Hepatocyte (in vitro differentiated cells): ENCODE measurements around the gene ADGB. TPM values are rescaled to one million over a fixed set of nuclear protein-coding genes. Genes with fewer than 3 reads are reported as not detected.

Experiments
- DNase-seq: peaks from one replicate; pipeline ENCODE4 v3.0.0-alpha.2; 2016; ENCODE audit warnings: low spot score
- H2AFZ ChIP-seq: fragments of 200-600 bp; sonication (generic); 2 replicates; pipeline ENCODE4 v1.6.0; 2016; ENCODE audit warnings: antibody characterized with exemption, mild to moderate bottlenecking
- H3K27ac ChIP-seq: fragments of 200-600 bp; sonication (generic); 2 replicates; pipeline ENCODE4 v1.5.1; 2016; ENCODE audit warnings: mild to moderate bottlenecking
- H3K27me3 ChIP-seq: fragments of 200-600 bp; sonication (generic); 2 replicates; pipeline ENCODE4 v1.6.1; 2016
- H3K36me3 ChIP-seq: fragments of 200-600 bp; sonication (generic); replicated peaks from 2 replicates; pipeline ENCODE4 v1.5.1; 2016; ENCODE audit warnings: low read depth; ENCODE audit not compliant: insufficient read depth
- H3K4me1 ChIP-seq: fragments of 200-600 bp; sonication (generic); 2 replicates; pipeline ENCODE4 v1.5.1; 2016; ENCODE audit warnings: mild to moderate bottlenecking, moderate library complexity; ENCODE audit not compliant: insufficient read depth
- H3K4me2 ChIP-seq: fragments of 200-600 bp; sonication (generic); 2 replicates; pipeline ENCODE4 v1.6.0; 2016
- H3K4me3 ChIP-seq: fragments of 200-600 bp; sonication (generic); 2 replicates; pipeline ENCODE4 v1.5.1; 2016; ENCODE audit warnings: mild to moderate bottlenecking
- H3K79me2 ChIP-seq: fragments of 200-600 bp; sonication (generic); 2 replicates; pipeline ENCODE4 v1.6.0; 2017; ENCODE audit warnings: mild to moderate bottlenecking
- H3K9me2 ChIP-seq: fragments of 200-600 bp; sonication (generic); replicated peaks from 2 replicates; pipeline ENCODE4 v1.6.0; 2017; ENCODE audit warnings: mild to moderate bottlenecking; ENCODE audit not compliant: insufficient read depth
- H3K9me3 ChIP-seq: fragments of 200-600 bp; sonication (generic); 2 replicates; pipeline ENCODE4 v1.5.1; 2016; ENCODE audit warnings: low read depth, mild to moderate bottlenecking
- H4K20me1 ChIP-seq: fragments of 200-600 bp; sonication (generic); 2 replicates; pipeline ENCODE4 v1.6.0; 2016; ENCODE audit warnings: mild to moderate bottlenecking; ENCODE audit not compliant: insufficient read depth, poor library complexity, severe bottlenecking
- EZH2 ChIP-seq: fragments of 200-600 bp; sonication (generic); IDR thresholded peaks from 2 replicates; pipeline ENCODE4 v1.6.1; 2016; ENCODE audit warnings: antibody characterized with exemption, mild to moderate bottlenecking, borderline replicate concordance
- EZH2phosphoT487 ChIP-seq: fragments of 200-600 bp; sonication (generic); IDR thresholded peaks from one replicate; pipeline ENCODE4 v1.6.1; 2018; ENCODE audit warnings: antibody characterized with exemption, mild to moderate bottlenecking, low read depth, moderate library complexity; ENCODE audit not compliant: unreplicated experiment, severe bottlenecking
- WGBS: methylation state at CpG from one replicate; pipeline ENCODE4 v1.1.6; 2016; ENCODE audit warnings: low lambda C conversion rate; ENCODE audit errors: missing lambda C conversion rate; 5-methylcytosine and 5-hydroxymethylcytosine counted together
- polyA plus RNA-seq: library from polyadenylated mRNA; unstranded; fragments of >200 nt; fragmentation: Nextera tagmentation; extraction: Ambion mirVana; gene quantifications from 2 replicates; pipeline ENCODE4 v1.2.1, GENCODE V29; 2016
- total RNA-seq: library from RNA; depleted of rRNA; stranded (reverse); fragments of >200 nt; gene quantifications from 2 replicates; pipeline ENCODE4 v1.2.3, GENCODE V29; 2014
- TF ChIP-seq, protein P1 (sequence below): fragments of 200-600 bp; sonication (generic); IDR thresholded peaks from 2 replicates; pipeline ENCODE4 v1.5.1; 2016; ENCODE audit warnings: antibody characterized with exemption, mild to moderate bottlenecking; ENCODE audit not compliant: poor library complexity

ADGB gene
- total and polyA plus RNA-seq, 2 experiments from 2014 or later, result 0.33 TPM; not detected in 1

DNA sequence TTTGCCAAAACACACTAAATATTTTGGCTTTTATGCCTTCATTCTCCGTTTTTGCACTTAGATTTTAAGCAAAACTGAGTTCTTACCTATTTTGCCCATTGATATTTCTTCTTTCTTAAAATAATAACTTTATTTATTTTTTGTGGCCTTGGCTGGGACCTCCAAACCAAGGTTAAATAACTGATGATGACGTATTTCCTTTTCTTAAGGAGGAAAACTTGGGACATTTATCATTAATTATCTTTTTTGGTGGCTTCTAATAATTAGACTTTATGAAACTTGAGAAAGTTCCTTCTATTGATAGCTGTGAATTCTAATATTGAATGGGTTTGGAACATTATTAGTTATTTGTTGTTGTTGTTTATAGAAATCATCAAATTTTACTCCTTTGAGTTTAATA is 154.5 kb downstream of the ADGB start:
- Histone ChIP-seq H2AFZ (no peak overlapping the region), H3K4me1 (no peaks in the 10 kb centered on the region), H3K4me3 (no peak overlapping the region), H3K36me3 (no peaks in the 10 kb centered on the region), H3K9me2 (no peaks in the 10 kb centered on the region), H4K20me1 (no peaks in the 10 kb centered on the region), H3K4me2 (no peak overlapping the region), H3K27ac (no peak overlapping the region), H3K79me2 (no peaks in the 10 kb centered on the region), H3K9me3 (no peaks in the 10 kb centered on the region), H3K27me3 (no peaks in the 10 kb centered on the region)
- DNase-seq, result no peak
- 76% methylated on average over 2 of the region's 2 CpGs for WGBS
- TF ChIP-seq EZH2, result no peak
- TF ChIP-seq, protein P1, sequence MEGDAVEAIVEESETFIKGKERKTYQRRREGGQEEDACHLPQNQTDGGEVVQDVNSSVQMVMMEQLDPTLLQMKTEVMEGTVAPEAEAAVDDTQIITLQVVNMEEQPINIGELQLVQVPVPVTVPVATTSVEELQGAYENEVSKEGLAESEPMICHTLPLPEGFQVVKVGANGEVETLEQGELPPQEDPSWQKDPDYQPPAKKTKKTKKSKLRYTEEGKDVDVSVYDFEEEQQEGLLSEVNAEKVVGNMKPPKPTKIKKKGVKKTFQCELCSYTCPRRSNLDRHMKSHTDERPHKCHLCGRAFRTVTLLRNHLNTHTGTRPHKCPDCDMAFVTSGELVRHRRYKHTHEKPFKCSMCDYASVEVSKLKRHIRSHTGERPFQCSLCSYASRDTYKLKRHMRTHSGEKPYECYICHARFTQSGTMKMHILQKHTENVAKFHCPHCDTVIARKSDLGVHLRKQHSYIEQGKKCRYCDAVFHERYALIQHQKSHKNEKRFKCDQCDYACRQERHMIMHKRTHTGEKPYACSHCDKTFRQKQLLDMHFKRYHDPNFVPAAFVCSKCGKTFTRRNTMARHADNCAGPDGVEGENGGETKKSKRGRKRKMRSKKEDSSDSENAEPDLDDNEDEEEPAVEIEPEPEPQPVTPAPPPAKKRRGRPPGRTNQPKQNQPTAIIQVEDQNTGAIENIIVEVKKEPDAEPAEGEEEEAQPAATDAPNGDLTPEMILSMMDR, result no peak

DNA sequence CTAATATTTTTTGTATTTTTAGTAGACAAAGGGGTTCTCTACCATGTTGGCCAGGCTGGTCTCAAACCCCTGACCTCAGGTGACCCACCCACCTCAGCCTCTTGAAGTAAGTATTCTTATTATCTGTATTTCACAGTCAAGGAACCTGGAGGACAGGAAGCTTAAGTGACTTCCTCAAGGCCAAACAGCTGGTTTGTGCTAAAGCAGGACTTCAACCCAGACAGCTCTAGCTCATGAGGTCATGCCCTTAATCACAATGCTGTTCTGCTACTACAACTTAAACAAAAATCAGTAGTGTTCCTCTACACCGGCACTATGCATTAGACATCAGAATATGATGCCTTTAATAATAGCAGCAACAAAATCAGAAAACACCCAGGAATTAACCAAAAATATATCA is 168.9 kb downstream of the ADGB start:
- 78% methylated on average over 1 of the region's 1 CpG for WGBS

DNA sequence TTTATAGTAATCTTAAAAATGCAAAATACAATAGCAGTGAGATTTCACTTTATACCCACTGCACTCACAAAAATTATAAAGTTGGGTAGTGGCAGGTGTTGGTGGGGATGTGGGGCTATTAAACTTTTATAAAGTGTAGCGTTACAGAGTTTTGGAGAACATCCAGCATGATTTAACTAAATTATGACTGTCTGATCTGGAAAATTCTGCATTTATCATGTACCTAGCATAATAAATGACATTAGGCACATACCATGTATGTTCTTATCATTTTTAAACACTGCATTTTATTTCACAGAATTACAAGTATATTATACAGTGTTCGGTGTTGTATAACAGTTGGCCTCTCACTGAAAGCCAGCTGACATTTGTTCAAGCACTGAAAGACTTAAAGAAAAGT is 169.9 kb downstream of the ADGB start:
- Histone ChIP-seq H3K4me2 (no peak overlapping the region), H3K4me1 (no peaks in the 10 kb centered on the region), H2AFZ (no peak overlapping the region), H3K9me2 (no peaks in the 10 kb centered on the region), H4K20me1 (no peaks in the 10 kb centered on the region), H3K27ac (no peak overlapping the region), H3K36me3 (no peaks in the 10 kb centered on the region), H3K9me3 (no peaks in the 10 kb centered on the region), H3K27me3 (no peaks in the 10 kb centered on the region), H3K79me2 (no peaks in the 10 kb centered on the region), H3K4me3 (no peak overlapping the region)
- no peak for DNase-seq
- TF ChIP-seq EZH2, result no peak
- 84% methylated on average over 2 of the region's 2 CpGs for WGBS

More for the DNA sequence above, 168.9 kb downstream of the ADGB start:
- TF ChIP-seq, protein P1, result no peak
- TF ChIP-seq EZH2 (no peak), EZH2phosphoT487 (no peak)
- no peak overlapping the region for H3K27ac ChIP-seq
- DNase-seq, result no peak
- H3K9me2 ChIP-seq, result no peaks in the 10 kb centered on the region
- no peak overlapping the region for H3K4me3 ChIP-seq
- no peaks in the 10 kb centered on the region for H3K4me1 ChIP-seq
- no peaks in the 10 kb centered on the region for H3K9me3 ChIP-seq
- H3K79me2 ChIP-seq, result no peaks in the 10 kb centered on the region
- H3K27me3 ChIP-seq, result no peaks in the 10 kb centered on the region
- no peak overlapping the region for H2AFZ ChIP-seq
- H3K36me3 ChIP-seq, result no peaks in the 10 kb centered on the region
- no peaks in the 10 kb centered on the region for H4K20me1 ChIP-seq
- H3K4me2 ChIP-seq, result no peak overlapping the region

DNA sequence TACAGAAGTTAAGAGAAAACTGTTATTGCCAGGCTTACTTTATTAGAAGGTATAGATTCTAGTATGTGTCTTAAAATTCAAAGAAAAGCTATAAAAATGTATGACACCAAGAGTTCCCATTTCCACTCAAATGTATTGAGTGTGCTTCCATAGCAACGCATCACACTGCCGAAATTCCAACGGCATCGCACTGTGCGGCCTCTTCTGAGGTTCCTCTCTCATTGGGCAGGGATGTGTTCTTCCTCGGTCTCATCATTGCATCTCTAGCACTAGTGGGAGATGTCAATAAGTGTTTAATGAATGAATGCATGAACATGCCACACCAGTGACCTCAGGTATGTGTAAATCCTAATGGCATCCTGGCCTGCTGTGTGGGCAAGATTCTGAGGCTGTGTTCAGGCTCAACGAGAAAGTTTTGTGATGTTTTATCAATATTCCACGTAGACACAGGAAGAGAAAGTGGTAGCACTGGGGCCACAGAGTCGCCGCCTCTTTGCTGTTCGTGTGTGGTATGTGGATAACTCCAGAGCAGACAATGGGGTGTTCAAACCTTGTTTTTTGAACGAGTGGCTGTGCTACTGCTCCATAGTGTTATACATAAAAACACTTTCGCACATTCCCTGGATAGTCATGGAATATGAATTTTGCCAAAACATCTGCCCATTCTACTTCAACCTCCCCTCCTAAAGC is 171.6 kb downstream of the ADGB start:
- Histone ChIP-seq H4K20me1 (no peaks in the 10 kb centered on the region), H2AFZ (no peak overlapping the region), H3K27ac (no peak overlapping the region), H3K4me1 (no peaks in the 10 kb centered on the region), H3K4me2 (no peak overlapping the region), H3K9me3 (no peaks in the 10 kb centered on the region), H3K36me3 (no peaks in the 10 kb centered on the region), H3K79me2 (no peaks in the 10 kb centered on the region), H3K27me3 (no peaks in the 10 kb centered on the region), H3K4me3 (no peak overlapping the region), H3K9me2 (no peaks in the 10 kb centered on the region)
- TF ChIP-seq EZH2 (no peak), EZH2phosphoT487 (no peak)
- TF ChIP-seq, protein P1, result no peak
- 92% methylated on average over 13 of the region's 13 CpGs for WGBS
- no peak for DNase-seq
